Parathyroid adenoma (tissue), 2 donors: Measurements from ENCODE around the gene CAMTA1.

ENCODE experiments used
- H2AFZ ChIP-seq: fragments of 300-600 bp; sonication (generic); one replicate; pipeline ENCODE4 v1.7.0; 2017; ENCODE audit warnings: antibody characterized with exemption, mild to moderate bottlenecking
- H3K27ac ChIP-seq: fragments of 300-600 bp; sonication (generic); one replicate; pipeline ENCODE4 v1.7.0; 2017
- H3K27me3 ChIP-seq: fragments of 300-600 bp; sonication (generic); one replicate; pipeline ENCODE4 v1.7.0; 2017; ENCODE audit warnings: low read length; ENCODE audit not compliant: control insufficient read depth, insufficient read depth
- H3K36me3 ChIP-seq: fragments of 300-600 bp; sonication (generic); one replicate; pipeline ENCODE4 v1.7.0; 2017; ENCODE audit warnings: low read length; ENCODE audit not compliant: control insufficient read depth, insufficient read depth
- H3K4me1 ChIP-seq: fragments of 300-600 bp; sonication (generic); one replicate; pipeline ENCODE4 v1.7.0; 2017; ENCODE audit warnings: control low read depth
- H3K4me2 ChIP-seq: fragments of 300-600 bp; sonication (generic); one replicate; pipeline ENCODE4 v1.7.0; 2017; ENCODE audit warnings: low read length
- H3K4me3 ChIP-seq: fragments of 300-600 bp; sonication (generic); one replicate; pipeline ENCODE4 v1.7.0; 2017; ENCODE audit warnings: low read depth, low read length
- H3K79me2 ChIP-seq: fragments of 300-600 bp; sonication (generic); one replicate; pipeline ENCODE4 v1.7.0; 2017; ENCODE audit warnings: control low read depth
- H3K9ac ChIP-seq: fragments of 300-600 bp; sonication (generic); one replicate; pipeline ENCODE4 v1.7.0; 2017; ENCODE audit warnings: mild to moderate bottlenecking
- H3K9me3 ChIP-seq: fragments of 300-600 bp; sonication (generic); one replicate; pipeline ENCODE4 v1.7.0; 2017; ENCODE audit warnings: low read length; ENCODE audit not compliant: control insufficient read depth
- CTCF ChIP-seq: fragments of 300-600 bp; sonication (generic); IDR thresholded peaks from one replicate; pipeline ENCODE4 v1.7.0; 2017; ENCODE audit warnings: antibody characterized with exemption, mild to moderate bottlenecking
- donor health status: primary hyperparathyroidism.

CAMTA1 gene

GRCh38 chr1:7178336-7178735, 393.1 kb downstream of the CAMTA1 start:
- Histone ChIP-seq H3K27me3 (no peaks in the 10 kb centered on the region), H3K79me2 (no peaks in the 10 kb centered on the region), H3K27ac (no peak overlapping the region), H3K4me2 (no peak overlapping the region), H3K4me3 (no peak overlapping the region), H3K9me3 (no peaks in the 10 kb centered on the region), H3K4me1 (no peaks in the 10 kb centered on the region), H3K36me3 (no peaks in the 10 kb centered on the region), H2AFZ (no peak overlapping the region), H3K9ac (no peak overlapping the region)
- TF ChIP-seq CTCF, result no peak

- no peak overlapping the region for H3K9ac ChIP-seq
- TF ChIP-seq CTCF, result no peak
- no peak overlapping the region for H3K27ac ChIP-seq
- no peaks in the 10 kb centered on the region for H3K9me3 ChIP-seq
- H3K79me2 ChIP-seq, result no peaks in the 10 kb centered on the region
- H3K4me3 ChIP-seq, result no peak overlapping the region
- no peak overlapping the region for H3K4me2 ChIP-seq
- no peaks in the 10 kb centered on the region for H3K4me1 ChIP-seq
- H3K27me3 ChIP-seq, result no peaks in the 10 kb centered on the region
- H3K36me3 ChIP-seq, result no peaks in the 10 kb centered on the region
- H2AFZ ChIP-seq, result no peak overlapping the region
Observed at GRCh38 chr1:7178741-7179140, 393.5 kb downstream of the CAMTA1 start.

GRCh38 chr1:7185721-7186120, 400.5 kb downstream of the CAMTA1 start:
- no peak overlapping the region for H2AFZ ChIP-seq
- no peak overlapping the region for H3K9ac ChIP-seq
- H3K36me3 ChIP-seq, result no peaks in the 10 kb centered on the region
- no peak overlapping the region for H3K4me2 ChIP-seq
- no peak overlapping the region for H3K4me3 ChIP-seq
- no peak for TF ChIP-seq CTCF
- no peaks in the 10 kb centered on the region for H3K4me1 ChIP-seq
- H3K9me3 ChIP-seq, result no peaks in the 10 kb centered on the region
- no peaks in the 10 kb centered on the region for H3K79me2 ChIP-seq
- no peak overlapping the region for H3K27ac ChIP-seq
- no peaks in the 10 kb centered on the region for H3K27me3 ChIP-seq

GRCh38 chr1:7186382-7187111, 401.3 kb downstream of the CAMTA1 start:
- H3K4me2 ChIP-seq, result no peak overlapping the region
- no peaks in the 10 kb centered on the region for H3K4me1 ChIP-seq
- no peaks in the 10 kb centered on the region for H3K9me3 ChIP-seq
- H3K27me3 ChIP-seq, result no peaks in the 10 kb centered on the region
- H3K79me2 ChIP-seq, result no peaks in the 10 kb centered on the region
- TF ChIP-seq CTCF, result no peak
- H3K4me3 ChIP-seq, result no peak overlapping the region
- H2AFZ ChIP-seq, result no peak overlapping the region
- no peak overlapping the region for H3K27ac ChIP-seq
- no peaks in the 10 kb centered on the region for H3K36me3 ChIP-seq
- no peak overlapping the region for H3K9ac ChIP-seq

DNA sequence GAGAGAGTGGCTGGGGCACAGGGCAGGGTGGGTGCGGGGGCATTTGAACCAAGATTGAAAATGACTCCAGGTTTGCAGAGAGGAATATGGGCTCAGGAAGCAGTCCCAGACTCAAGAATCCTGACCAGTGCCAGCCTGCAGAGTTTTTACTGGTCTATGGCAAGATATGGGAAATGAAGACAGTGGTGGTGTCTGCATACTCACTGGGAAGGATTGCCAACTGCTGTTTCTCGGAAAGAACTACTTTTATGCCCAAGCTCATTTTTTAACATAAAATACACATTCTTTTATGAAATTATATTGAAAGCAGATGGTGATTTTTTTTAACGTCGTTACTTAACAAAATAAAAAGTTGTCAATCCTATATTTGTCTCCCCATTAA, 401.8 kb downstream of the CAMTA1 start:
- no peaks in the 10 kb centered on the region for H3K36me3 ChIP-seq
- H3K79me2 ChIP-seq, result no peaks in the 10 kb centered on the region
- no peak overlapping the region for H2AFZ ChIP-seq
- H3K27me3 ChIP-seq, result no peaks in the 10 kb centered on the region
- no peak overlapping the region for H3K27ac ChIP-seq
- no peak for TF ChIP-seq CTCF
- H3K4me3 ChIP-seq, result no peak overlapping the region
- no peaks in the 10 kb centered on the region for H3K4me1 ChIP-seq
- no peaks in the 10 kb centered on the region for H3K9me3 ChIP-seq
- H3K9ac ChIP-seq, result no peak overlapping the region
- no peak overlapping the region for H3K4me2 ChIP-seq
